Measurements from ENCODE around the gene HIVEP3. TPM values are rescaled to one million over a fixed set of nuclear protein-coding genes. Genes with fewer than 3 reads are reported as not detected.

Gene HIVEP3
- polyA plus RNA-seq, 1 donor (not counting 4 experiments of a cell fraction or from before 2014, with no cell fraction given), result 1.1 TPM

- dilution Hi-C loops (cut with MboI; ENCODE audit: extremely low pct_ligation_motif_present, low sequenced_read_pairs), result no loop called here
- H3K4me3 ChIP-seq (ENCODE audit: control insufficient read depth in 2 of 3, extremely low read depth in 1 of 3, insufficient read depth in 2 of 3, low read depth in 1 of 3, low read length in 3 of 3), result no peak overlapping the region
- DNase-seq (ENCODE audit: low read depth, low spot score), result no peak
These were observed 249.8 kb downstream of the HIVEP3 start for GRCh38 chr1:41668967-41669366.

GRCh38 chr1:41668054-41668660 is 250.6 kb downstream of the HIVEP3 start:
- no peak overlapping the region for H2AFZ ChIP-seq (ENCODE audit: control insufficient read depth, low read length)
- H3K27me3 ChIP-seq (ENCODE audit: control insufficient read depth, extremely low read depth, insufficient read depth, low read length), result no peaks in the 10 kb centered on the region
- no peaks in the 10 kb centered on the region for H3K9me3 ChIP-seq (ENCODE audit: control insufficient read depth, low read depth, low read length)
- no peaks in the 10 kb centered on the region for H3K36me3 ChIP-seq (ENCODE audit: control insufficient read depth in 2 of 2, extremely low read depth in 1 of 2, insufficient read depth in 2 of 2, low read length in 2 of 2)
- no peak overlapping the region for H3K27ac ChIP-seq (ENCODE audit: control insufficient read depth, insufficient read depth, low read length)
- H3K4me1 ChIP-seq (ENCODE audit: control insufficient read depth, extremely low read depth, insufficient read depth, low read length), result peaks cover 76% of the 10 kb centered on the region
- H3K79me2 ChIP-seq (ENCODE audit: control insufficient read depth, insufficient read depth, low read length), result no peaks in the 10 kb centered on the region
- no peak overlapping the region for H3K4me2 ChIP-seq (ENCODE audit: control insufficient read depth, extremely low read depth, insufficient read depth, low read depth, low read length)
- FAIRE-seq (no peak), DNase-seq (ENCODE audit: low read depth, low spot score) (no peak)
- H3K9ac ChIP-seq (ENCODE audit: control insufficient read depth, extremely low read depth, insufficient read depth, low read length), result no peak overlapping the region
- no peak for TF ChIP-seq CTCF (optimal IDR thresholded peaks at IDR 0.05 in 1 of 3, IDR thresholded peaks at IDR 0.05 in 1 of 3, conservative IDR thresholded peaks at IDR 0.05 in 1 of 3; ENCODE audit: extremely low read depth in 1 of 3, insufficient read depth in 2 of 3, low read length in 3 of 3)
- peaks cover 6% of the 10 kb centered on the region for H3K9me1 ChIP-seq (ENCODE audit: control insufficient read depth, extremely low read depth, insufficient read depth, low read length)
- dilution Hi-C loops (cut with MboI; ENCODE audit: extremely low pct_ligation_motif_present, low sequenced_read_pairs), result no loop called here
- H3K4me3 ChIP-seq (ENCODE audit: control insufficient read depth in 2 of 3, extremely low read depth in 1 of 3, insufficient read depth in 2 of 3, low read depth in 1 of 3, low read length in 3 of 3), result no peak overlapping the region
- H4K20me1 ChIP-seq (ENCODE audit: control insufficient read depth, extremely low read depth, insufficient read depth, low read length), result no peaks in the 10 kb centered on the region

More at GRCh38 chr1:41668967-41669366, 249.8 kb downstream of the HIVEP3 start:
- Histone ChIP-seq H3K9me3 (ENCODE audit: control insufficient read depth, low read depth, low read length) (no peaks in the 10 kb centered on the region), H3K9ac (ENCODE audit: control insufficient read depth, extremely low read depth, insufficient read depth, low read length) (no peak overlapping the region), H3K4me1 (ENCODE audit: control insufficient read depth, extremely low read depth, insufficient read depth, low read length) (peaks cover 84% of the 10 kb centered on the region), H4K20me1 (ENCODE audit: control insufficient read depth, extremely low read depth, insufficient read depth, low read length) (no peaks in the 10 kb centered on the region), H3K79me2 (ENCODE audit: control insufficient read depth, insufficient read depth, low read length) (no peaks in the 10 kb centered on the region), H3K27ac (ENCODE audit: control insufficient read depth, insufficient read depth, low read length) (no peak overlapping the region), H2AFZ (ENCODE audit: control insufficient read depth, low read length) (no peak overlapping the region), H3K4me2 (ENCODE audit: control insufficient read depth, extremely low read depth, insufficient read depth, low read depth, low read length) (no peak overlapping the region), H3K9me1 (ENCODE audit: control insufficient read depth, extremely low read depth, insufficient read depth, low read length) (peaks cover 6% of the 10 kb centered on the region), H3K36me3 (ENCODE audit: control insufficient read depth in 2 of 2, extremely low read depth in 1 of 2, insufficient read depth in 2 of 2, low read length in 2 of 2) (no peaks in the 10 kb centered on the region), H3K27me3 (ENCODE audit: control insufficient read depth, extremely low read depth, insufficient read depth, low read length) (no peaks in the 10 kb centered on the region)
- no peak for FAIRE-seq
- TF ChIP-seq CTCF (optimal IDR thresholded peaks at IDR 0.05 in 1 of 3, IDR thresholded peaks at IDR 0.05 in 1 of 3, conservative IDR thresholded peaks at IDR 0.05 in 1 of 3; ENCODE audit: extremely low read depth in 1 of 3, insufficient read depth in 2 of 3, low read length in 3 of 3) (no peak), EZH2 (IDR thresholded peaks at IDR 0.05; ENCODE audit: low read length) (no peak)

All from keratinocyte (primary cell).